T-helper 22 cell (primary cell): ENCODE results near the gene SMIM26.
"Not testable (repeated sequence)": the region's sequence is repeated elsewhere in the genome, so short reads cannot be mapped to it uniquely, and the experiment has no call there.

Experiments
- DNase-seq: peaks from one replicate; pipeline ENCODE4 v3.0.0-alpha.2; 2020; ENCODE audit warnings: low read depth

The SMIM26 gene

GRCh38 chr20:18566892-18567738 is at the start of gene SMIM26:
TSS of gene SMIM26 (plus strand) at chr20:18567432. CDS start at chr20:18567479, 47 bp downstream.
- DNase-seq = peak; percentile 84

GRCh38 chr20:18522066-18522465 is 45.2 kb upstream of the SMIM26 start:
- not testable (repeated sequence) for DNase-seq

GRCh38 chr20:18523066-18523465 is 44.2 kb upstream of the SMIM26 start:
- no peak for DNase-seq

GRCh38 chr20:18524646-18525045 is 42.6 kb upstream of the SMIM26 start:
- no peak for DNase-seq

- not testable (repeated sequence) for DNase-seq
Measured at GRCh38 chr20:18526761-18527160, 40.5 kb upstream of the SMIM26 start.

- DNase-seq = no peak
Measured at GRCh38 chr20:18527339-18527738, 39.9 kb upstream of the SMIM26 start.

GRCh38 chr20:18527836-18528235 is 39.4 kb upstream of the SMIM26 start:
- no peak for DNase-seq

- DNase-seq = no peak
Measured at GRCh38 chr20:18529041-18529440, 38.2 kb upstream of the SMIM26 start.

- DNase-seq = no peak
Measured at GRCh38 chr20:18532626-18533025, 34.6 kb upstream of the SMIM26 start.

- DNase-seq = no peak
Measured at GRCh38 chr20:18533491-18533890, 33.7 kb upstream of the SMIM26 start.

GRCh38 chr20:18533978-18534644 is 33.1 kb upstream of the SMIM26 start:
- DNase-seq = no peak

- DNase-seq = no peak
Measured at GRCh38 chr20:18537651-18538050, 29.6 kb upstream of the SMIM26 start.

GRCh38 chr20:18541741-18542140 is 25.5 kb upstream of the SMIM26 start:
- no peak for DNase-seq

GRCh38 chr20:18543216-18543615 is 24.0 kb upstream of the SMIM26 start:
- DNase-seq = no peak

- DNase-seq = no peak
Measured at GRCh38 chr20:18543932-18544331, 23.3 kb upstream of the SMIM26 start.

GRCh38 chr20:18545566-18545965 is 21.7 kb upstream of the SMIM26 start:
- DNase-seq = no peak

GRCh38 chr20:18548465-18548864 is 18.8 kb upstream of the SMIM26 start:
- no peak for DNase-seq

GRCh38 chr20:18553746-18554145 is 13.5 kb upstream of the SMIM26 start:
- DNase-seq = no peak

GRCh38 chr20:18567739-18568091 is 483 bp downstream of the SMIM26 start:
- DNase-seq = no peak

GRCh38 chr20:18571009-18571408 is 3.8 kb downstream of the SMIM26 start:
- no peak for DNase-seq

GRCh38 chr20:18571578-18571977 is 4.3 kb downstream of the SMIM26 start:
- DNase-seq = no peak

- DNase-seq = no peak
Measured at GRCh38 chr20:18577942-18578341, 10.7 kb downstream of the SMIM26 start.

- no peak for DNase-seq
Measured at GRCh38 chr20:18578581-18578980, 11.3 kb downstream of the SMIM26 start.

GRCh38 chr20:18580012-18580411 is 12.8 kb downstream of the SMIM26 start:
- no peak for DNase-seq
